Sigmoid colon (tissue), 3 donors: Measurements from ENCODE around the gene PACRG.

Experiments used
- CTCF ChIP-seq, 4 experiments: fragments of 450-650 bp in 3 of 4; fragments of 200-600 bp in 1 of 4; IDR thresholded peaks; one replicate each; pipeline ENCODE4 v1.5.1; 2016 to 2019; ENCODE audit warnings: antibody characterized with exemption in 4 of 4, mild to moderate bottlenecking in 3 of 4, moderate library complexity in 2 of 4
- POLR2A ChIP-seq, 2 donors: fragments of 450-650 bp; IDR thresholded peaks; one replicate each; pipeline ENCODE4 v1.6.1; 2016; ENCODE audit warnings: antibody characterized with exemption in 2 of 2, mild to moderate bottlenecking in 2 of 2, moderate library complexity in 2 of 2

GRCh38 chr6:163333701-163334663 is 606.2 kb downstream of the PACRG start:
- TF ChIP-seq CTCF (IDR thresholded peaks at IDR 0.05) (no peak), POLR2A (IDR thresholded peaks at IDR 0.05) (no peak)
